A549 treated with dexamethasone at 1 μM for 4 hours (cell line): ENCODE data around the gene SRRM3. TPM values are rescaled to one million over a fixed set of nuclear protein-coding genes. Genes with fewer than 3 reads are reported as not detected.

Experiments
- total RNA-seq: library from RNA; stranded (reverse); fragments of 200-300 nt; extraction: Qiagen RNA extraction; gene quantifications from 5 replicates; pipeline ENCODE4 v1.2.3, GENCODE V29; 2022

Gene SRRM3
- total RNA-seq: 9.5 to 13.5 TPM (median 11.7 TPM) in 5 replicates

GRCh38 chr7:76201732-76202665 lies at the start of gene SRRM3:
SRRM3 (plus strand) TSS chr7:76201896; CDS start chr7:76235067, 33,171 bp downstream.

GRCh38 chr7:76302347-76303201 lies 100.9 kb downstream of the SRRM3 start, which contains the start of gene HSPB1:
HSPB1 (plus strand) TSS chr7:76302673; CDS start chr7:76302713, 40 bp downstream.

Other genes with a start within 250 kb of the SRRM3 start
- gene TMEM120A, start 207.3 kb upstream of the SRRM3 start, total RNA-seq: 37.7 to 48.3 TPM (median 45.4 TPM) in 5 replicates
- 43.8 to 50.8 TPM (median 47.0 TPM) in 5 replicates for gene STYXL1, start 153.9 kb upstream of the SRRM3 start, total RNA-seq
- 337 to 442 TPM (median 409 TPM) in 5 replicates for gene MDH2, start 153.8 kb upstream of the SRRM3 start, total RNA-seq
- 919 to 1,755 TPM (median 1,594 TPM) in 5 replicates for gene HSPB1, start 100.8 kb downstream of the SRRM3 start, total RNA-seq
- 215 to 254 TPM (median 243 TPM) in 5 replicates for gene YWHAG, start 157.1 kb downstream of the SRRM3 start, total RNA-seq
- 0.97 to 1.5 TPM (median 1.3 TPM) in 5 replicates for gene SSC4D, start 207.8 kb downstream of the SRRM3 start, total RNA-seq
- 15.6 to 18.3 TPM (median 17.2 TPM) in 5 replicates for gene ZP3, start 223.1 kb downstream of the SRRM3 start, total RNA-seq